ENCODE data around the gene MAP1LC3B2.

The MAP1LC3B2 gene

DNA sequence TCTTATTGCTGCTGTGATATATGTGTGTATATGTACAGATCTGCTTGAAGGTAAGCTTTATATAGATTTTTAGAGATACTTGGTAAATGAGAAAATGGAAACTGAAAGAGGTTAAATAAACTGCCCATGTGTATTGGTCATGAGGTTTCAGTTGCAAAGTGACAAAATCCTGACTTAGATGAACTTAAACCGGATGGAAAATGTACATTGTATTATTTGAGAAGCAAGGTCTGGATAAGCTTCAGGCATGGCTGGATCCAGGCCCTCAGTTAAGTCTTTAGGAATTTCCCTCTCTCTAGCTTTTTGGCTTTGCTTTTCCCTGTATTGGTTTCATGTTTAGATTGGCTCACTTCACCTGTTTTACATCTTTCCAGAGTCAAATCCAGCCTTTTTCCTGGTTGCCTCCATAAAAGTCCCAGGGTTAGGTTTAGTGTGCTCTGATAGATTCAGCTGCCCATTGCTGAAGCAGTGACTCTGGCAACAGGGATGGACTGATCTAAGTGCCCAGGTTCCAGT lies 21.0 kb upstream of the MAP1LC3B2 start:
- no peak for DNase-seq (ENCODE audit: low read depth)

DNA sequence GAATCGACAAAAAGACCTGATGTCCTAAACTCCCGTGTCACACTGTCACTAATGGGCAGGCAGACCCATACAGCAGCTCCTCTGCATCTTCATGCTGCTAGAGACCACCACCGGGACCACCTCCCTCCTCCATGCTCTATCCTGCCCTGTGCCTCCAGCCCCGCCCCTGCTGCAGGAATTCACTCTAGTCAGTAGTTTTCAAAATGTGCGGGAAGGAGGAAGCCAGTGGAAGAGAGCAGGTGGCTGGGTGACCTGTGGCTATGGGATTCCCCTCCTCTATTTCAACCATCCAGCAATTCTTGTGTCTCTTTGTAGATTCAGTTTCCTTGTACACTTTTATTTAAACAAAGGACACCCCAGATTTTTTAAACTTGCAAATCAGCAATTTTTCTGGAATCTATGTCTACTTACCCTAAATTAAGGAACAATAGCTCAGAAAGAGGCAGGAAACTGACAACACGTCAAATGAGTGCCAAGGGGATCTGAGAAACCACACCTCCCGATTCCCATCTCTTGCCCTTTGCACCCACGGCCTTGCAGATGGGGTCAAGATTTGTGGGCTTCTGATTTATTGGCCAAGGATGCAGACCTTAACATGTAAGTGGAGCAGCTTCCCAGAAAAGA lies 20.4 kb upstream of the MAP1LC3B2 start:
- no peak for DNase-seq (ENCODE audit: low read depth)

DNA sequence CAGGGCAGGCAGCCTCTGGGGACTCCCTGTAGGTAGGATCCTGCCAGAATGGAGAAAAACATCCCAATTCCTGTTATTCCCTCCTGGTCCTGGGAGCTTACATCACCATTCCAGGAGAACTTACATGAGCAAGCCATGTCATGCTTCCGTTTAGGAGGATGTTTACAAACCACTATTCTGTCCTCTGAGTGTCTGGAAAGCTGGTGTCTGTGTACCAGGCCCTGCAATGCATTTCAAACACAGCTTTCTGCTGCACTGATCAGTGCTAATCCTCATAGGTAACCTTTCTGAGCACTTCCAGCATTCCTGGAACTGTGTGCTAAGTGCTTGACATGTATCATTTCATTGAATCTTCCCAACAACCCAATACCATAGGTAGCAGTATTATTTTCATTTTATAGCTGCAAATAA lies 19.8 kb upstream of the MAP1LC3B2 start:
- DNase-seq (ENCODE audit: low read depth) = no peak

DNA sequence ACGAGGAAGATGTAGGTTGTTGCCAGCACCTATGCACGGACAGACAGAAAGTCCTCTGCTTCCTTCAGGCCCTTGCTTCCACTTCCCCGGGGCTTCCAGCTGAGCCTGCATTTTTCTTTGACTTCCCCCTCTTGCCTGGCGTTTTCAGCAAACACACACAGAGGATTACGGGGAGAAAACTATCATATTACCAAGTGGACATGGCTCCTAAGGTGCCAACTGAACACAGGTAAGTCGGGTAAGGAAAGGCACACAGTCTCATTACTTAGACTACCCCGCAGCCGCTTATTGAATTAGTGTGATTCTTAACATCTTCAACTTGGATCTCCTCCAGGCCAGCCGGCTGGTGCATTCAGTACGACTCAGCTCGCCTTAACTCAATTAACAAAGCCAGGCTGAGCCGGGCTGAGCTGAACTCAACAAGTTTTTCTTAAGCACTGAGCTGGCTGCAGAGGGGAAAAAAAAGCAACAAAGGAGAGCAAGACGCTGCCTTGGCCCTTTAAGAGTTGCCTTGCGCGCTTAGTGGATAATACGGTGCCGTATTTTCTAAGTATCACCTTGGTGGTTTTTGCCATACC lies 19.2 kb upstream of the MAP1LC3B2 start:
- no peak for DNase-seq (ENCODE audit: low read depth)

DNA sequence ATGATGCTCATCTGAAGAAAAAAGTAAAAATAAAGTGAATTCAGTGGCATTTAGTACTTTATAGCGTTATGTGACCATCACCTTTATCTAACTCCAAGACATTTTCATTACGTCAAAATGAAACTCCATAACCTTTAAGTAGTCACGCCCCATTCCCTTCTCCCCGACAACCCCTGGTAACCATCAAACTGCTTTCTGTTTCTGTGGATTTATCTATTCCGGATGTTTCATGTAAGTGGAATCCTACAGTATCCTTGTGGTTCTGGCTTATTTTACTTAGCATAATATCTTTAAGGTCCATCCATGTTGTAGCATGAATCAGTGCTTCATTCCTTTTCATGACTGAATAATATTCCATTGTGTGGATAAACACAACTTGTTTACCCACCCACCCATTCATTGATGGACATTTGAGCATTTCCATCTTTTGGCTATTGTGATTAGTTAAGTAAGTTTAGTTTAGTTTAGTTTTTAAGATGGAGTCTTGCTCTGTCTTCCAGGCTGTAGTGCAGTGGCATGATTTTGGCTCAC lies 18.5 kb upstream of the MAP1LC3B2 start:
- no peak for DNase-seq (ENCODE audit: low read depth)

DNA sequence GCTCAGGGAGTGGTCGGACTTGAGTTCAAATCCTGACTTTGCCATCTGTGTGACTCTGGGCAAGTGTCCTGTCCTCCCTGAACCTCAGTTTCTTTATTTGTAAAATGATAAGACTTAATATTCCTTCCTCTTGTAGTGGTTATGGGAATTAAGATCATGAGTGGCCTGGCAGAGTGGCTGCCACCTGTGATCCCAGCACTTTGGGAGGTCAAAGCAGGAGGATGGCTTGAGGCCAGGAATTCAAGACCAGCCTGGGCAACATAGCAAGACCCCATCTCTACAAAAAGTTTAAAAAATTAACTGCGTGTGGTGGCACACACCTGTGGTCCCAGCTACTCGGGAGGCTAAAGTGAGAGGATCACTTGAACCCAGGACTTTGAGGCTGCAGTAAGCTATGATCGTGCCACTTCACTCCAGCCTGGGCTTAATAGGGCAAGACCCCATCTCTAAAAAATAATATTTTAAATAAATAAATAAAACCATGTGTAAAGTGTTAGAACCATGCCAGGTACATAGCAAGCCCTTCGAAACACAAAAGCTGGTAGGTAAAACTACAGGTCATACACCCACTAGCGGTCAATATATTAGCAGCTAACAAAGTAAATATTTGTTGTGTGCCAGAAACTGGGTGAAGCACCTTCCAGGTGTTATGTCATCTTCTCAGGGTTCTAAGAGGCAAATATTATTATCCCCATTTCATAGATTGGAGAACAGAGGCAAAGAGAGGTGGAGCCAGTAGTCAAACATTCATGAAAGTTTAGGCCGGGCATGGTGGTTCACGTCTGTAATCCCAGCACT lies 17.4 kb upstream of the MAP1LC3B2 start:
- DNase-seq (ENCODE audit: low read depth) = no peak

DNA sequence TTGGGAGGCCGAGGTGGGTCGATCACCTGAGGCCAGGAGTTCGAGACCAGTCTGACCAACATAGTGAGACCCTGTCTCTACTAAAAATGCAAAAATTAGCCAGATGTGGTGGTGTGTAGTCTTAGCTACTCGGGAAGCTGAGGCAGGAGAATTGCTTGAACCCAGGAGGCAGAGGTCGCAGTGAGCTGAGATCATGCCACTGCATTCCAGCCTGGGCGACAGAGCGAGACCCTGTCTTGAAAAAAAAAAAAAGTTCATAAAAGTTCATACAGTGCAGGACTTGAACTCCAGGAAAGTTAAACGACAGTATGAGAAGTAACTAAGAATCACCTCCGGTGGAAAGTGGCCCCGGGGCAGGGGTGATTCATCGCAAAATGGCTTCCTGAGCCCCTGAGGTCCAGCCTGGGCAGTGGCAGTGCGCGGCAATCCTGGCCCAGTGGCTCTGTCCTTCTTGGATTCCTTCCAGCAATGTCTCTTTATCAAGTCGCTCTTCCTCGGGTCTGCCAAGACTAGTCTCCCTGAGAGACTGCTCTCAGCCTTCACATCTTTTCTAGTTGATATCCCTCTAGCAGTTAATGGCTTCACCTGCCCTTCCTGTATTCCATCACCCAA lies 16.7 kb upstream of the MAP1LC3B2 start:
- no peak for DNase-seq (ENCODE audit: low read depth)

DNA sequence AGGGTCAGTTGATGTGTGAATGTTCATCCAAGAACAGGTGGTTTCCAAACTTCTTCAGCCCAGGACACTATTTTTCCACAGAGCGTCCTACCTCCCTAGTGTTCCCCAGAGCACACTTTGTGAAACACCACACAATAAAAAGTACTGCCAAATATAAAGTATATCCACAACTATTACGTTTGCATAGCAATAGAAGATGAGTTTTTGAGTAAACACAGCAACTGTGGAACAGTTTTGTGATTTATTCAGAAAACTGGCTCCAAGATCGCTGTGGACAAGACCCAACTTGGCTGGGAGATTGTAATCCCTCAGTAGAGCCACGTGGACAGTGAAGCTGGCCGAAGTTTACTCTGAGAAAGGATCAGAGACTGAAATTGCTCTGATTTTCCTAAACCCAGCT lies 14.5 kb upstream of the MAP1LC3B2 start:
- DNase-seq (ENCODE audit: low read depth) = no peak

DNA sequence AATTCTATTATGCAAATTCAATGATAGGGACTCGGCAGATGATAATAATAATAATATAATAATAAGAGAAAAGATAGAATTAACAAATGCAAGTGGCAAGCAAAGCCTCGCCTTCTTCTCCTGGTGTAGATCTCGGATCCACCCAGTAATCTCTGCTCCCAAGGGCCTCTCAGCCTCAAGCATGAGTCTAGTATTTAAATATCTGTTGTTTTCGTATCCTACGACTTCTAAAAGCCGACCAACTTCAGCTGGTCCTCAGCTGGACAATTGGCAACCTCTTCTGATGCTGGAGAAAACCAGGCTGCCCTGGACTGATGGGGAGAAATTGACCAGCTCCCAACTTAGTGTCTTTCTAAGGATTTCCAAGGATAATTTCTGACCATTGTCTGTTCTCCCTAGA lies 14.0 kb upstream of the MAP1LC3B2 start:
- no peak for DNase-seq (ENCODE audit: low read depth)

DNA sequence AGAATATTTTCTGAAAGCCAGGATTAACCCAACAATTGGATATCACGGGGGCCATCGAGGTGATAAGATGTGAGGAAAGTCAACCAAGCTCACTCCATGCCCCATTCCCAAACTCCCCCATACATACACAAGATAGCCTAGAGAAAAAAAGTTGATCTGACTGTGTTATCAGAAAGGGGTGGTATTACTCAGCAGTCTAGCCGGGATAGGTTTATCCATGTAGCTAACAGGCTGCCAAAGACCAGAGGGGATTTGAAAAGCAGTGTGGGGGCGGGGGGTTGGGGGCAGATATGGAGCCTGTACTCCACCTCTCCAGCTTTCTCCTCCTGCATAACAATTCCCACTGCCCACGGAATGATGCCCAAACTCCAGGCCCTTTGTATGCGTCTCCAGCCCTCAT lies 13.2 kb upstream of the MAP1LC3B2 start:
- DNase-seq (ENCODE audit: low read depth) = no peak

DNA sequence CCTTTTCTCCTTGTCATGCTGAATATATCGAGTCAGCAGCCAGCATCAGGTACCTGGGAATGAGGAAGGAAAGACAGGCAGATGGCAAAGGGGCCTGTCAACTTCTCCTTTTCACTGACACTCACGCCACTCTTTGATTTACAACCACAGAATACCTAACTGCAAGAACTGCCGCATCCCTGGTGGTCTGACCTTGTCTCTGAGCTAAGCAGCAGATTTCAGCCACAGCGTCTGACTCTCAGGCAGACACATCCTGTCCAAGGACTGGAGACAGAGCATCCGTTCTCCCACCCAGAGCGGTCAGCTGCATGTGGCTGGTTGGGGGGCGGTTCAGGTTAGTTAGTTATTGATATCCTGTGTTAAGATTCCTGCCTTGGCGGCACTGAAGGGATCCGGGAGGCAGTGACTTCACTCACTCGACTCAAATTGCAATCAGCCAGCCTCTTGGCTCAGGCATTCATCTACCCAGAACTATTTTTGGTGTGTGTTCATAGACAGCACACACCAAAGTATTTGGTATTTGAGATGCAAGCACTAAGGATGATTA lies 11.2 kb upstream of the MAP1LC3B2 start:
- no peak for DNase-seq (ENCODE audit: low read depth)

DNA sequence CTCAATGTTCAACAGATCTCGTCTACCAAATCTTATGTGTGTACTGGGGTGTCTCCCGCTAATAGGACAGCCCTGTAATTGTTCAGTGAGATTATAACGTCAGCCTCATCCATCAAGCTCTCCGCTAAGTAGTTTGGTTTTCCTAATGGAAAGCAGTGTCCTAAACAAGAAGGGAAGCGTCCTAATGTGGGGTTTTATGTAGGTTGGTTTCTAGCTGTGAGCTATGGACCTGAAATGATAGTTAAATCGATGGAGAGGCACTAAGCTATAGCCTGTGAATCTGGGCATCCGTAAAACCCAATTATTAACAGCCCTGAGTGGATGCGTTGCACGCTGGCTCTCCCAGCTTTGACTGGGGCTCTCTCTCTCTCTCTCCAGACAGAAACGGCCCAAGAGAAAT lies 9.2 kb upstream of the MAP1LC3B2 start:
- no peak for DNase-seq (ENCODE audit: low read depth)

DNA sequence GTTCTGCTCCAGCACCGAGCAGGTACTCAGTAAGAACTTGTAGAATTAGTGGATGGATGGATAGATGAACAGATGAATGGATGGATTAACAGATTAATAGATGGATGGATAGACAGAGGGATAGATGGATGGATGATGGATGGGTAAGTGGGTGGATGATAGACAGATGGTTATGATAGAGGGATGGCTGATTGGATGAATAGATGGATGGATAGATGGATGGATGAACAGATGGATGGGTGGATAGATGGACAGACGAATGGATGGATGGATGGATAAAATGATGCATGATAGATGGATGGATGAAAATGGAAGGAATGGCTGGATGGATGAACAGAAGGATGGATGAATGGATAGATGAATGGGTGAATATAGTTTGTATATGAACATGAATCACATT lies 8.0 kb upstream of the MAP1LC3B2 start:
- DNase-seq (ENCODE audit: low read depth) = no peak

DNA sequence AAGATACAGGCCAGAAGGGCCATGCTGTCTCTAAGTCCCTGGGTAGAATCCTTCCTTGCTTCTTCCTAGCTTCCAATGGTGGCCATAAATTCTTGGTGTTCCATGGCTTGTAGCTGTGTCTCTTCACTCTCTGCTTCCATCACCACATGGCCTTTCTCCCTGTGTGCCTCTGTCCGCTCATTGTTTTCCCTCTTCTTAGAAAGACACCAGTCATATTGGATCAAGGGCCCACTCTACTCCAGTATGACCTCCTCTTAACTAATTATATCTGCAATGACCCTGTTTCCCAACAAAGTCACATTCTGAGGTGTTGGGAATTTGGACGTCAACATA lies 7.6 kb upstream of the MAP1LC3B2 start:
- no peak for DNase-seq (ENCODE audit: low read depth)

DNA sequence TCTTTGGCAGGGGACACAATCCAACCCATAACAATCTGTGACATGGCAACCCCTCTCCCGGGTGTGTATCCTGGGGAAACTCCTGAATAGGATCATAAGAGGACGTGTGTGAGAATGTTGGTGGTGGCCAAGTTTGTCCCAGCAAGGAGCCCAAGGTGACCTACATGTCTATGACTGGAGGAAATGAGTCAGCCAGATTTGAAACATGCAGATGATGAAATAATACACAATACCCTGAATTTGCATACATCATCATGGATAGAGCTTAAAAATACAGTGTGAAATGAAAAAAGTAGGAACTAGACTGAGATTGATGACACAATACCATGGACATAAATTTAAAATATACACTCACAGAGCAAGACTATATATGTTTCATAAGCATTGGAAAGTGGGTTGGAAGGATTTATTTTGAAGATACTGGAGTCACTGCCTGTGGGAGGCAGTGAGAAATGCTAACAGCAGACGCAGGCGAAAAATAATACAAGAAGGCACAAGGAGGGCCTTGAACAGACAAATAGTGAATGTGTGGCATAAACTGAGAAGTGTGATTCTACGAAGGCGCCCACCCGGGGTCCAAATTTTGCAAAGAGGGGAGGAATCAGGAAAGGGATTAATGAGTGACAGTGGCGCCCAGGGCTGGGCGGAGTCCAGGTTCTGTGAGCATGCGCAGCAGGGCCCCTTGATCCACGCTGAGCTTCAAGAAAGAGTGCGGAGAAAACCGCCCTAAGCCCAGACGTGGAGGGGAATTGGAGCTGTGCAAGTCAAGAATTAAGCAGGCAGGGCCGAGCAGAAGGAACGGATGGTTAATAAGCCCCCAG lies 7.0 kb upstream of the MAP1LC3B2 start:
- peak; percentile 21 for DNase-seq (ENCODE audit: low read depth)

DNA sequence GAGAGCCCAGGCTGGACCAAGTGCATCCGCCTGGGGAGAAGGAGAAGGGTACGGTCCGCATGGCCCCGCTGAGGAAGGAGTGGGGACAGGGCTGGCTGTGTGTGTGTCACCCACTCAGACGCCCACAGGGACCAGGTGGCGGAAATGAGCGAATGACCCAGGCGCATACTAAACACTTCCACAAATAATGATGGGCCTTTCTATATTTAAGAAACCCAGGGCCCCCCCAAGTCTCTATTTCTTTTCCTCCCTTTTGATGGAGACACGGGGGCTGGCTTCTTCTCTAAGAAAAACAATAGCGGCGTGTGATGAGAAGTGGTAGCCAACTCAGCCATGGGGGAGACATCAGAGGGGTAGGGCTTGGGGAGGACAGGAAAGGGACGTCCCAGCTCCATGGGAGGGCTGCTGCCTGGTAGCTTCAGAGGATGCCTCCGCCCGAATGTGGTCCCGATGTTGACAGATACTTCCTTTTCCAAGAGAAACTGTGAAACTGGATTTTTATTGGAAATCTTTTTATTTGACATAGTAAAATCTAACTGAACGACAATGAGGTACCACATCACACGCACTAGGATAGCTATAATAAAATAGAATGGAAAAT lies 6.3 kb upstream of the MAP1LC3B2 start:
- DNase-seq (ENCODE audit: low read depth) = no peak

DNA sequence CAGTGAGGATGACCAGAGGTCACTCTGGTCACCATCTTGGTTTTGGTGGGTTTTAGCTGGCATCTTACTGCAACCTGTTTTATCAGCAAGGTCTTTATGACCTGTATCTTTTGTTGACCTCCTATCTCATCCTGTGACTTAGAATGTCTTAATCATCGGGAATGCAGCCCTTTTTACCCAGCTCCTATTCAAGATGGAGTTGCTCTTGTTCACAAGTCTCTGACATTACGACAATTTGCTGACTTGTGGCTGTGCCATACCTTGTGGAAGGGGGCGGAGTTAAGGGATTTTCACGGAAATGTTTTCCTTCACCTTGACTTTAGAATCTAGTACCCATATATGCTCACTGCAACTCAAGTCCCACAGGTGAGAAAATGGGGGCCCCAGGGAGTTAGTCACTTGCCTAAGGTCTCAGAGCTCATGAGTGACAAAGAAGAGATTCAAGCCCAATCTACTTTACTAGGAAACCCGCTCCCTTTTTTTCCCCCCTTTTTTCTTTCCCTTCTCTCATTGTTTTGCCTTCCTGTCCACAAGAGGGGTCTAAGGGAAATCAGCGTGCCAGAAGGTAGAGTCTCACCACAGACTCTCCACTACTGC lies 2.7 kb upstream of the MAP1LC3B2 start:
- no peak for DNase-seq (ENCODE audit: low read depth)

DNA sequence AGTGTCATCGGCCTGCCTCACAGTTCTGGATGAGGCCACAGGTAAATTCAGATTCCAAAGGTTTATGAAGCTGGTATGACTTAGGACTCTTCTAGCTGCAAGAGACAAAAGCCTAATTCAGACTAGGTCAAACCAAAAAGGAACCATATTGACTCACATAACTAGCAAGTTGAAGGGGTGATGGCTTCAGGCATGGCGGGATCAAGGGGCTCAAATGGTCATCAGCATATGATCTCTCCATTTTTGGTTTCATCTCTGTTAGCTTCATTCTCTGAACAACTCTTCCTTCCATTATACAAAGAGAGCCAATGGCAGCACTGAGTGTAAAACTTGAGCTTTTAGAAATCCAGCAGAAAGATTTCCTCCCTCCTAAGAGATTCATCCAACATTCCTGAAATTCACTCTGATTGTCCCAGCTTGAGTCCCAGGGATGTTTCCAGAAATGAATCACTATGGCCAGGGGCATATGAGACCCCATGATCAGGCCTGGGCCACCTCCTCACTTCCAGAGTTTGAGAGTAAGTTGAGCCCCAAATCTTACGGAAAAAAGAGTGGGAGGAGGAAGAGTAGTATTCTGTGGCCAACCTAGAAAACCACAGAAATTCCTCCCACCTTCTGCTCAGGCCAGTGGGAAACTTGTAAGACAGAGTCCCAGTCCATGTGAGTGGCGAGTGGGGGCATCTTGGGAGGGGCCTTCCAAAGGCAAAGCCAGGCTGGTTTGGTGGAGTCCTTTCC lies 2.0 kb upstream of the MAP1LC3B2 start:
- DNase-seq (ENCODE audit: low read depth) = no peak

DNA sequence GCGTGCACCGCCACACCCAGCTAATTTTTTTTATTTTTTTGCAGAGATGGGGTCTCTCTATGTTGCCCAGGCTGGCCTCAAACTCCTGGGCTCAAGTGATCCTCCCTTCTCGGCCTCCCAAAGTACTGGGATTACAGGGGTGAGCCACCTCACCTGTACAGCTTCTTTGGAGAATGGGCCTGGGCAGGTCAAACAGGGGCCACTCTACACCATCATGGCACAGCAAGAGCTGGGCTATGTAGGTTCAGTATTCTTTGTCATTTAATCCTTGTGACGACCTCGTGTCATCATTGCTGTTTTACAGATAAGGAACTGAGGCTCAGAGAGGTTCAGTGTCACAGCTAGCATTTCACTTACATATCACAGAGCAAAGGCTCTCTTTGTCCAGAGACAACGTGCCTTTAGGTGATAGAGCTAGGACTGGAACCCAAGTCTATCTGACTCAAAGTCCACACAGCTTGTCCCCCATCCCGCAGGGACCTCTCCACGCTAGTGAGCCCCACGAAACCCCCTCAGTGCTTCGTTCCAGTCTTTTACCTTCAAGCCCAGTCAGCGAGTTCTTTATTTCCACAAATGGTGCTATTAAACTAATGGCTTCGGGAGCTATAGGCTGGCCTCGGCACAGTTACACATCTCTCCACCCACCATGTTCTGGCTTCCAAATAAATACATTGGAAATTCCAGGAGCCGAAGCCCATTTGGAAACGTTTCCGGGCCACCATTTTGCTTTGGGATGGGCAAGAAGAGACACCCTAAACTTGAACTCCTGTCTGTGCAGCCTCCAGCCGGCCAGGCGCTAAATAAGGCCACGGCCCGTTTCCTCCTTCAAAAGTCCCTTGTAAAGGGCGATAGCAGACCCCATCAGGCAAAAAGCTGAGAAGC lies 660 bp upstream of the MAP1LC3B2 start:
- DNase-seq (ENCODE audit: low read depth) = no peak

Data from GM04504 (cell line).